H9 (cell line): Measurements from ENCODE around the gene TSTD2. TPM values are rescaled to one million over a fixed set of nuclear protein-coding genes. Genes with fewer than 3 reads are reported as not detected.
A peak's percentile ranks its signal among the peaks of the same experiment; 100 is the strongest.

Source experiments
- DNase-seq: peaks from one replicate; pipeline ENCODE4 v3.0.0-alpha.2; 2017
- H2AFZ ChIP-seq: one replicate; pipeline ENCODE4 v1.6.1; 2013; ENCODE audit warnings: mild to moderate bottlenecking, low read length, control low read depth, moderate library complexity
- H2AK5ac ChIP-seq: 2 replicates; pipeline ENCODE4 v1.6.1; 2013; ENCODE audit warnings: low read length, control low read depth, mixed read lengths; ENCODE audit not compliant: insufficient read length
- H2BK120ac ChIP-seq: one replicate; pipeline ENCODE4 v1.6.1; 2013; ENCODE audit warnings: low read depth, mild to moderate bottlenecking, low read length, control low read depth, inconsistent platforms; ENCODE audit not compliant: poor library complexity, severe bottlenecking
- H2BK12ac ChIP-seq: 2 replicates; pipeline ENCODE4 v1.6.1; 2013; ENCODE audit warnings: low read length, control low read depth, mixed read lengths, low read depth; ENCODE audit not compliant: insufficient read length
- H2BK15ac ChIP-seq: 2 replicates; pipeline ENCODE4 v1.6.1; 2013; ENCODE audit warnings: low read depth, low read length, control low read depth
- H2BK20ac ChIP-seq: one replicate; pipeline ENCODE4 v1.6.1; 2013; ENCODE audit warnings: low read depth, mild to moderate bottlenecking, low read length, control low read depth, inconsistent platforms; ENCODE audit not compliant: poor library complexity, severe bottlenecking
- H2BK5ac ChIP-seq: 2 replicates; pipeline ENCODE4 v1.6.1; 2013; ENCODE audit warnings: low read length, control low read depth, mixed read lengths; ENCODE audit not compliant: insufficient read length
- H3K14ac ChIP-seq: 2 replicates; pipeline ENCODE4 v1.6.1; 2013; ENCODE audit warnings: low read length, control low read depth; ENCODE audit not compliant: insufficient read depth
- H3K18ac ChIP-seq: 2 replicates; pipeline ENCODE4 v1.6.1; 2013; ENCODE audit warnings: low read depth, mild to moderate bottlenecking, mixed read lengths, low read length, control low read depth; ENCODE audit not compliant: insufficient read length
- H3K23ac ChIP-seq: 2 replicates; pipeline ENCODE4 v1.6.1; 2013; ENCODE audit warnings: low read length, control low read depth, mixed read lengths, low read depth; ENCODE audit not compliant: insufficient read length
- H3K23me2 ChIP-seq: 2 replicates; pipeline ENCODE4 v1.6.1; 2013; ENCODE audit warnings: low read depth, mild to moderate bottlenecking, mixed read lengths, low read length, control low read depth; ENCODE audit not compliant: insufficient read length, poor library complexity, severe bottlenecking
- H3K27ac ChIP-seq: 2 replicates; pipeline ENCODE4 v1.5.1; 2013; ENCODE audit warnings: low read length, control low read depth, mixed read lengths, low read depth; ENCODE audit not compliant: insufficient read length
- H3K27me3 ChIP-seq: 2 replicates; pipeline ENCODE4 v1.6.1; 2013; ENCODE audit warnings: low read length, control low read depth, inconsistent platforms; ENCODE audit not compliant: insufficient read depth
- H3K4ac ChIP-seq: 2 replicates; pipeline ENCODE4 v1.6.1; 2013; ENCODE audit warnings: low read depth, mild to moderate bottlenecking, control low read depth, inconsistent platforms, low read length, moderate library complexity
- H3K4me1 ChIP-seq: 2 replicates; pipeline ENCODE4 v1.6.1; 2013; ENCODE audit warnings: low read length, control low read depth, inconsistent platforms; ENCODE audit not compliant: insufficient read depth
- H3K4me2 ChIP-seq: 2 replicates; pipeline ENCODE4 v1.6.1; 2013; ENCODE audit warnings: low read length, control low read depth, mixed read lengths; ENCODE audit not compliant: insufficient read length, insufficient read depth
- H3K56ac ChIP-seq: 2 replicates; pipeline ENCODE4 v1.6.1; 2013; ENCODE audit warnings: low read depth, mild to moderate bottlenecking, mixed read lengths, low read length, control low read depth; ENCODE audit not compliant: insufficient read length
- H3K79me1 ChIP-seq: 2 replicates; pipeline ENCODE4 v1.6.1; 2013; ENCODE audit warnings: low read depth, mild to moderate bottlenecking, moderate library complexity, low read length, control low read depth, inconsistent platforms; ENCODE audit not compliant: insufficient read depth, poor library complexity, severe bottlenecking
- H3K79me2 ChIP-seq: 2 replicates; pipeline ENCODE4 v1.6.1; 2013; ENCODE audit warnings: low read length, control low read depth, inconsistent platforms; ENCODE audit not compliant: insufficient read depth
- H3K9ac ChIP-seq: 2 replicates; pipeline ENCODE4 v1.6.1; 2013; ENCODE audit warnings: low read length, control low read depth, mixed read lengths; ENCODE audit not compliant: insufficient read length; ENCODE audit errors: extremely low read depth
- H3K9me3 ChIP-seq: one replicate; pipeline ENCODE4 v1.6.1; 2013; ENCODE audit warnings: low read depth, low read length, inconsistent platforms; ENCODE audit not compliant: control insufficient read depth
- H3T11ph ChIP-seq: one replicate; pipeline ENCODE4 v1.6.1; 2013; ENCODE audit warnings: mild to moderate bottlenecking, low read length, control low read depth, inconsistent platforms
- H4K20me1 ChIP-seq: one replicate; pipeline ENCODE4 v1.6.1; 2013; ENCODE audit not compliant: control insufficient read depth, insufficient read length, insufficient read depth
- H4K5ac ChIP-seq: 2 replicates; pipeline ENCODE4 v1.6.1; 2013; ENCODE audit warnings: low read depth, mild to moderate bottlenecking, mixed read lengths, low read length, control low read depth; ENCODE audit not compliant: insufficient read length
- H4K8ac ChIP-seq: replicated peaks from 2 replicates; pipeline ENCODE4 v1.6.1; 2013; ENCODE audit warnings: low read length, control low read depth, mixed read lengths, low read depth; ENCODE audit not compliant: insufficient read length
- H4K91ac ChIP-seq: 2 replicates; pipeline ENCODE4 v1.6.1; 2013; ENCODE audit warnings: low read depth, mild to moderate bottlenecking, moderate library complexity, mixed read lengths, low read length, control low read depth; ENCODE audit not compliant: insufficient read length
- H3K27ac Mint-ChIP-seq, 3 experiments: 2 replicates in 2 of 3; 3 replicates in 1 of 3; pipeline ENCODE4 v1.8.0; 2020 to 2021; ENCODE audit warnings: mixed read lengths in 3 of 3, mild to moderate bottlenecking in 1 of 3, moderate library complexity in 1 of 3
- H3K27me3 Mint-ChIP-seq: 2 replicates; pipeline ENCODE4 v1.8.0; 2021; ENCODE audit warnings: low read depth, mild to moderate bottlenecking, moderate library complexity, mixed read lengths
- H3K36me3 Mint-ChIP-seq, 3 experiments: 2 replicates in 2 of 3; 3 replicates in 1 of 3; pipeline ENCODE4 v1.8.0; 2020 to 2021; ENCODE audit warnings: low read depth in 3 of 3, mixed read lengths in 3 of 3; ENCODE audit not compliant: insufficient read depth in 1 of 3
- H3K4me1 Mint-ChIP-seq, 2 experiments: 2 replicates each; pipeline ENCODE4 v1.8.0; 2020; ENCODE audit warnings: mixed read lengths in 2 of 2
- H3K4me3 Mint-ChIP-seq, 2 experiments: 2 replicates in 1 of 2; 3 replicates in 1 of 2; pipeline ENCODE4 v1.8.0; 2020 to 2021; ENCODE audit warnings: mild to moderate bottlenecking in 2 of 2, mixed read lengths in 2 of 2, moderate library complexity in 1 of 2
- H3K9me3 Mint-ChIP-seq, 2 experiments: 2 replicates in 1 of 2; 3 replicates in 1 of 2; pipeline ENCODE4 v1.8.0; 2020; ENCODE audit warnings: mild to moderate bottlenecking in 2 of 2, mixed read lengths in 2 of 2, moderate library complexity in 1 of 2
- CTCF ChIP-seq: fragments of 200-600 bp; sonication (generic); conservative IDR thresholded peaks from 3 replicates; pipeline ENCODE4 v1.8.0; 2021; ENCODE audit warnings: antibody characterized with exemption, mild to moderate bottlenecking
- WGBS: extraction: QIAGEN DNeasy Blood & Tissue Kit; methylation state at CpG from one replicate; pipeline ENCODE4 v1.1.7; 2013; ENCODE audit warnings: missing lambda C conversion rate, low lambda C conversion rate, mixed read lengths; ENCODE audit not compliant: insufficient read length; ENCODE audit errors: extremely low coverage; 5-methylcytosine and 5-hydroxymethylcytosine counted together
- total RNA-seq: library from RNA; stranded (reverse); gene quantifications from 2 replicates; pipeline ENCODE4 v1.2.1, GENCODE V29; 2021

TSTD2 gene
- total RNA-seq, 1 experiment from 2014 or later: 23.5 TPM

DNA sequence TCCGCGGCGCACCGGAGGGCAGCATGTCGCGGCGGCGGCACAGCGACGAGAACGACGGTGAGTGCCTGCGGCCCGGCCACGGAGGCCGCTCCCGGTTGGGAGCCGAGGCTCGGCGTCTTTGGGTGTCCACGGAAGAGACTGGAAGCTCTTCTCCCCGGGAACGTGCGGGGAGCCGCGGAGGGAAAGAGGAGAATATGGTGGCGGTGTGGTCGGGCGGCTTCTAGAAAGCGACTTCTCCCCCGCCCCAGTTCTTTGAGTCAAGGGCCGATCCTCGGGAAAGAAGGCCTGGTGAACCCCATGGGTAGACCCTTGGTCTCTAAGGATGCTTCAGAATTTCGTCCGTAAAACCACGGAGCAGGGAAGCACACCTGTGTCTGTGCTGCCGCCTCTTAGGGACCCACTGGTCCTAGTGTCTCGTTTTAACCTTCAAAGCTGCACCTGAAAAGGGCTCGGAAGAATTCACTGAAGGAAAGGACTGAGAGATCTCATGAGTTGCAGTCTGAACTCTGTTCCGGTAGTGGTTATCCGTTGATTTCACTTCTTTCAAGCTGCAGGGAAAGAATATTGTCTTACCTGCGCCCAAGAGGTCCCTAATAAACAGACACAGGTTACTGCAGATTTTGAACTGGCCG is 807 bp upstream of the TSTD2 start:
- 0 out of 2 replicates have a peak, but pooled peaks cover 6% of the 10 kb centered on the region for H3K4me1 ChIP-seq
- no peak overlapping the region for H3K23ac ChIP-seq
- peak overlapping the region; percentile 26 for H3K27ac ChIP-seq
- no peak overlapping the region for H3K4ac ChIP-seq
- H4K91ac ChIP-seq: no peak overlapping the region
- H3K56ac ChIP-seq: no peak overlapping the region
- H2BK20ac ChIP-seq: no peak overlapping the region
- peak overlapping the region; percentile 32 for H3K18ac ChIP-seq
- H2BK15ac ChIP-seq: no peak overlapping the region
- peaks cover 39% of the 10 kb centered on the region for H3K79me2 ChIP-seq
- H4K5ac ChIP-seq: no peak overlapping the region
- Mint-ChIP-seq H3K4me3 (peak overlapping the region; percentile 93 to 95), H3K27ac (peak overlapping the region; percentile 94 to 100 (median 100)), H3K27me3 (no peaks in the 10 kb centered on the region), H3K9me3 (no peaks in the 10 kb centered on the region), H3K4me1 (peaks cover 24 to 40% of the 10 kb centered on the region in 2 experiments), H3K36me3 (peaks cover 0 to 5% (median 0%) of the 10 kb centered on the region in 3 experiments; a peak in 2 of 7 replicates)
- no peaks in the 10 kb centered on the region for H3K9me3 ChIP-seq
- H3K79me1 ChIP-seq: peaks cover 5% of the 10 kb centered on the region
- no peak for DNase-seq
- H2BK5ac ChIP-seq: no peak overlapping the region
- no peak overlapping the region for H4K8ac ChIP-seq
- WGBS: no CpG with 5 or more reads among the region's 43 CpGs
- H4K20me1 ChIP-seq: no peaks in the 10 kb centered on the region
- no peak for TF ChIP-seq CTCF
- H2BK120ac ChIP-seq: no peak overlapping the region
- no peak overlapping the region for H3T11ph ChIP-seq
- peak overlapping the region; percentile 86 for H3K4me2 ChIP-seq
- H3K9ac ChIP-seq: peak overlapping the region; percentile 88
- no peak overlapping the region for H2BK12ac ChIP-seq
- no peaks in the 10 kb centered on the region for H3K27me3 ChIP-seq
- no peak overlapping the region for H2AFZ ChIP-seq
- no peak overlapping the region for H2AK5ac ChIP-seq
- peaks cover 11% of the 10 kb centered on the region for H3K23me2 ChIP-seq
- peak overlapping the region; percentile 83; the same call in 1 of the 2 replicates for H3K14ac ChIP-seq
